HEK293 (cell line): ENCODE data around the gene KLHL17.

ENCODE experiments used
- CTCF ChIA-PET: fragments of 350-600 bp; formaldehyde crosslinking; extraction: SDS; loops from one replicate; lab custom pipeline; 2021; ENCODE audit warnings: antibody characterized with exemption; lab: Yijun Ruan, JAX
- POLR2A ChIA-PET: fragments of 300-600 bp; formaldehyde crosslinking; extraction: SDS; loops from one replicate; lab custom pipeline; 2020; ENCODE audit warnings: antibody characterized with exemption, inconsistent platforms; lab: Yijun Ruan, JAX
- H3K27ac ChIP-seq: fragments of 200-500 bp; sonication (Bioruptor generic); 2 replicates; pipeline ENCODE4 v1.5.1; 2014; ENCODE audit warnings: low read depth, low read length, control low read depth, inconsistent platforms; ENCODE audit errors: extremely low read depth
- H3K36me3 ChIP-seq, 2 experiments: fragments of 200-500 bp in 1 of 2; sonication (Bioruptor generic) in 1 of 2; 1 replicate in 1 of 2; 2 replicates in 1 of 2; pipeline ENCODE4 v1.5.1; 2014 to 2017; ENCODE audit warnings: inconsistent platforms in 2 of 2, low read length in 2 of 2; ENCODE audit not compliant: control insufficient read depth in 2 of 2, insufficient read depth in 1 of 2
- H3K4me1 ChIP-seq: fragments of 200-500 bp; sonication (Bioruptor generic); 2 replicates; pipeline ENCODE4 v1.5.1; 2014; ENCODE audit warnings: mild to moderate bottlenecking, low read length, inconsistent platforms; ENCODE audit not compliant: control insufficient read depth, insufficient read depth
- H3K4me3 ChIP-seq: 2 replicates; pipeline ENCODE4 v1.5.1; 2011; ENCODE audit warnings: low read depth, mild to moderate bottlenecking, control low read depth, low read length, moderate library complexity
- H3K9me3 ChIP-seq: fragments of 200-500 bp; sonication (Bioruptor generic); 2 replicates; pipeline ENCODE4 v1.5.1; 2014; ENCODE audit warnings: low read depth, low read length, inconsistent platforms; ENCODE audit not compliant: control insufficient read depth, insufficient read depth
- CTCF ChIP-seq: fragments of 450-650 bp; formaldehyde crosslinking; IDR thresholded peaks from 2 replicates; pipeline ENCODE4 v1.5.1; 2016; ENCODE audit warnings: missing biosample characterization, missing genetic modification characterization
- EGR2 ChIP-seq: fragments of 450-650 bp; formaldehyde crosslinking; IDR thresholded peaks from 2 replicates; pipeline ENCODE4 v1.5.1; 2016; ENCODE audit warnings: low read depth, missing biosample characterization, missing genetic modification characterization
- ELK4 ChIP-seq: IDR thresholded peaks from 2 replicates; pipeline ENCODE4 v1.6.1; 2011; ENCODE audit warnings: mild to moderate bottlenecking, low read depth, low read length, borderline replicate concordance
- GLI2 ChIP-seq: fragments of 450-650 bp; formaldehyde crosslinking; IDR thresholded peaks from 2 replicates; pipeline ENCODE4; 2017; ENCODE audit warnings: missing biosample characterization, missing genetic modification characterization, low read depth, borderline replicate concordance
- GLIS1 ChIP-seq: fragments of 450-650 bp; formaldehyde crosslinking; IDR thresholded peaks from 2 replicates; pipeline ENCODE4 v1.5.1; 2016; ENCODE audit warnings: missing biosample characterization, missing genetic modification characterization
- HOXD13 ChIP-seq: sonication (generic); formaldehyde crosslinking; IDR thresholded peaks from 2 replicates; pipeline ENCODE4 v1.8.0; 2022; ENCODE audit warnings: missing genetic modification reagents, borderline replicate concordance
- INSM2 ChIP-seq: fragments of 450-650 bp; formaldehyde crosslinking; IDR thresholded peaks from 2 replicates; pipeline ENCODE4 v1.5.1; 2016; ENCODE audit warnings: missing biosample characterization, missing genetic modification characterization
- KLF10 ChIP-seq: fragments of 450-650 bp; IDR thresholded peaks from 2 replicates; pipeline ENCODE4 v1.5.1; 2018; ENCODE audit warnings: missing biosample characterization, mild to moderate bottlenecking, missing genetic modification characterization
- SP2 ChIP-seq: fragments of 450-650 bp; formaldehyde crosslinking; IDR thresholded peaks from 2 replicates; pipeline ENCODE4 v1.5.1; 2016; ENCODE audit warnings: missing biosample characterization, missing genetic modification characterization
- TRIM28 ChIP-seq: IDR thresholded peaks from 2 replicates; pipeline ENCODE4 v1.6.1; 2011; ENCODE audit warnings: low read length, control low read depth, borderline replicate concordance
- ZBTB20 ChIP-seq: fragments of 450-650 bp; formaldehyde crosslinking; IDR thresholded peaks from 2 replicates; pipeline ENCODE4 v1.5.1; 2016; ENCODE audit warnings: missing biosample characterization, missing genetic modification characterization
- ZBTB44 ChIP-seq: fragments of 450-650 bp; IDR thresholded peaks from 2 replicates; pipeline ENCODE4 v1.5.1; 2018; ENCODE audit warnings: missing biosample characterization, mild to moderate bottlenecking, missing genetic modification characterization
- ZNF16 ChIP-seq: fragments of 450-650 bp; formaldehyde crosslinking; IDR thresholded peaks from 2 replicates; pipeline ENCODE4 v1.5.1; 2016; ENCODE audit warnings: low read depth, missing biosample characterization, missing genetic modification characterization
- ZNF169 ChIP-seq: fragments of 450-650 bp; formaldehyde crosslinking; IDR thresholded peaks from 2 replicates; pipeline ENCODE4 v1.5.1; 2016; ENCODE audit warnings: missing biosample characterization, missing genetic modification characterization
- ZNF18 ChIP-seq: fragments of 450-650 bp; formaldehyde crosslinking; IDR thresholded peaks from 2 replicates; pipeline ENCODE4 v1.5.1; 2016; ENCODE audit warnings: missing biosample characterization, missing genetic modification characterization
- ZNF2 ChIP-seq: fragments of 450-650 bp; formaldehyde crosslinking; IDR thresholded peaks from 2 replicates; pipeline ENCODE4 v1.5.1; 2016; ENCODE audit warnings: missing biosample characterization, missing genetic modification characterization
- ZNF280C ChIP-seq: fragments of 450-650 bp; formaldehyde crosslinking; IDR thresholded peaks from 2 replicates; pipeline ENCODE4 v1.5.1; 2016; ENCODE audit warnings: missing biosample characterization, missing genetic modification characterization
- ZNF341 ChIP-seq: fragments of 450-650 bp; formaldehyde crosslinking; IDR thresholded peaks from 2 replicates; pipeline ENCODE4; 2016; ENCODE audit warnings: low read depth, missing biosample characterization, missing genetic modification characterization
- ZNF449 ChIP-seq: fragments of 450-650 bp; formaldehyde crosslinking; IDR thresholded peaks from 2 replicates; pipeline ENCODE4 v1.5.1; 2017; ENCODE audit warnings: missing biosample characterization, mild to moderate bottlenecking, missing genetic modification characterization, moderate library complexity
- ZNF596 ChIP-seq: fragments of 450-650 bp; IDR thresholded peaks from 2 replicates; pipeline ENCODE4 v1.5.0; 2018; ENCODE audit warnings: missing biosample characterization, mild to moderate bottlenecking, missing genetic modification characterization, moderate library complexity
- ZNF629 ChIP-seq: fragments of 450-650 bp; formaldehyde crosslinking; IDR thresholded peaks from 2 replicates; pipeline ENCODE4 v1.5.1; 2017; ENCODE audit warnings: missing biosample characterization, missing genetic modification characterization
- ZNF747 ChIP-seq: fragments of 450-650 bp; formaldehyde crosslinking; IDR thresholded peaks from 2 replicates; pipeline ENCODE4 v1.5.1; 2016; ENCODE audit warnings: missing biosample characterization, missing genetic modification characterization
- ZNF768 ChIP-seq: fragments of 450-650 bp; formaldehyde crosslinking; IDR thresholded peaks from 2 replicates; pipeline ENCODE4 v1.5.1; 2018; ENCODE audit warnings: missing biosample characterization, mild to moderate bottlenecking, missing genetic modification characterization
- ZNF777 ChIP-seq: fragments of 450-650 bp; formaldehyde crosslinking; IDR thresholded peaks from 2 replicates; pipeline ENCODE4 v1.5.1; 2017; ENCODE audit warnings: missing biosample characterization, missing genetic modification characterization, borderline replicate concordance

Gene KLHL17

GRCh38 chr1:997993-998744 is 37.8 kb downstream of the KLHL17 start:
- Histone ChIP-seq H3K4me3 (peak overlapping the region; percentile 74), H3K4me1 (0 out of 2 replicates have a peak, but pooled peaks cover 3% of the 10 kb centered on the region), H3K27ac (peak overlapping the region; percentile 97), H3K36me3 (peaks cover 0 to 26% of the 10 kb centered on the region in 2 experiments; a peak in 2 of 3 replicates), H3K9me3 (no peaks in the 10 kb centered on the region)
- ChIA-PET CTCF (interaction anchor here (1.8 kb wide), 1 partner anchor 66 kb away, joined by 11 read pairs; no protein-coding TSS in a partner anchor), POLR2A (interaction anchor here (0.7 to 6.5 kb wide), 8 partner anchors 9 to 118 kb away, joined by 3 to 44 read pairs (median 5); partner anchors contain the start of genes AGRN, C1orf159 and ISG15)
- TF ChIP-seq ZNF449 (tag by site-specific recombination) (no peak; the same call in 1 of the 2 replicates), ZNF280C (tag by site-specific recombination) (no peak), ZNF629 (peak; percentile 52), ZNF16 (tag by site-specific recombination) (no peak), ZNF747 (tag by site-specific recombination) (no peak), ZNF768 (tag by site-specific recombination) (peak; percentile 11; the same call in 1 of the 2 replicates), CTCF (tag by site-specific recombination) (0 out of 2 replicates have a peak, but pooled peaks have one; percentile 58), ZNF341 (no peak; the same call in 1 of the 2 replicates), EGR2 (tag by site-specific recombination) (0 out of 2 replicates have a peak, but pooled peaks have one; percentile 39), GLIS1 (tag by site-specific recombination) (peak; percentile 83), ZNF596 (tag by site-specific recombination) (no peak), INSM2 (tag by site-specific recombination) (0 out of 2 replicates have a peak, but pooled peaks have one; percentile 36), TRIM28 (no peak), ZBTB44 (tag by site-specific recombination) (no peak), GLI2 (no peak), KLF10 (no peak), ZNF169 (tag by site-specific recombination) (no peak), SP2 (tag by site-specific recombination) (peak; percentile 77), ZBTB20 (tag by site-specific recombination) (peak; percentile 97), ZNF18 (0 out of 2 replicates have a peak, but pooled peaks have one; percentile 24), ELK4 (no peak), ZNF777 (no peak), ZNF2 (tag by site-specific recombination) (peak; percentile 50; the same call in 1 of the 2 replicates), HOXD13 (CRISPR knock-in tag) (no peak)
